ENCODE data around the gene RAP1GAP. TPM values are rescaled to one million over a fixed set of nuclear protein-coding genes. Genes with fewer than 3 reads are reported as not detected.

Gene RAP1GAP
- total and polyA plus RNA-seq, 5 donors from 2014 or later: 0.84 TPM; not detected in 4

DNA sequence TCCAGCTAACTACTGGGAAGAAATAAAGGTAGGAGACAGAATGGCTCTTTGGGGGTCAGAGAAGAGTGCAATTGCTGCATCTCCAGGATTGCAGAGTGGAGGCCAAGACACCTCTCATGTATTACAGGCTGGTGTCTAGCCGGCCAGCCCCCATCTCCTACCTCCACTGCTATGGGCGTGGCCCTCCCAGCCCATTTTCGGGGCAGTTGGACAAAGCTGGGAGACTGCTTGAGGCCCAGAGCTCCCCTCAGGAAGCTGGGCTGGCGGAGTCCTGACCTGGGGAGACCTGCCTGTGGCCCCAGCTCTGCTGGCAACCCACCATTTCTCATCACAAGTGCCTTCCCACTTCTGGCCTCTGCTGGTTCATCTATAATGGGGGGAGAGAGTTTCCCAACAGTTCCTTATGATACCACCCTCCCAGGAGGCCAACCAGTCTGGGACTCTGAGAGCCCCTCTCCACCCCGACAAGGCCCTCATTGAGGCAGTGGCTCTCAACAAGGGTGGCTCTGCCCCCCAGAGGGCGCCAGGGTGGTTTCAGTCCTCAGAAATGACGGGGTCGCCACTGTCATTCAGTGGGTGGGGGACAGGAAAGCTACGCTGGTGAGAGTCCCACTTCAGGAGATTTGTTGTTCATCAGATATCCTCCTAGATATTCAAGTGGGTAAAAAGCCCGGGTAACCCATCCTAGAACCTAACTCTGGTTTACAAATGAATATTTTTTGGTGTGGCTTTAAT, 11.5 kb downstream of the RAP1GAP start:
- H3K36me3 Mint-ChIP-seq: no peaks in the 10 kb centered on the region
- no peak for ATAC-seq (ENCODE audit: low read depth in 2 of 2)

GRCh38 chr1:21655748-21656147, 13.4 kb downstream of the RAP1GAP start:
- H3K4me3 ChIP-seq (ENCODE audit: low read depth, low read length): no peak overlapping the region
- peaks cover 21% of the 10 kb centered on the region for H3K4me1 ChIP-seq (ENCODE audit: control insufficient read depth, insufficient read depth, low read length, poor library complexity, severe bottlenecking)
- no peak overlapping the region for H3K27ac ChIP-seq (ENCODE audit: insufficient read depth, low read length, poor library complexity, severe bottlenecking)
- peaks cover 0 to 2% (median 0%) of the 10 kb centered on the region in 7 donors for H3K9me3 Mint-ChIP-seq
- H3K27me3 ChIP-seq (ENCODE audit: control insufficient read depth, insufficient read depth, low read length): peaks cover 3% of the 10 kb centered on the region
- no peak overlapping the region for H3K27ac Mint-ChIP-seq
- H3K27me3 Mint-ChIP-seq: peaks cover 21% of the 10 kb centered on the region
- no peaks in the 10 kb centered on the region for H3K36me3 Mint-ChIP-seq
- ATAC-seq (ENCODE audit: low read depth in 2 of 2): no peak
- no peaks in the 10 kb centered on the region for H3K9me3 ChIP-seq (ENCODE audit: control insufficient read depth in 2 of 2, low read length in 2 of 2)
- no peak overlapping the region for H3K4me3 Mint-ChIP-seq
- no peaks in the 10 kb centered on the region for H3K36me3 ChIP-seq (ENCODE audit: control insufficient read depth, insufficient read depth, low read length)
- peaks cover 5 to 22% (median 14%) of the 10 kb centered on the region in 4 donors for H3K4me1 Mint-ChIP-seq
- no peak for DNase-seq

More for the DNA sequence above, 11.5 kb downstream of the RAP1GAP start:
- Mint-ChIP-seq H3K27me3 (peaks cover 15% of the 10 kb centered on the region), H3K9me3 (peaks cover 0 to 2% (median 0%) of the 10 kb centered on the region in 7 donors), H3K27ac (peak overlapping the region in 1 of 3 donors; percentile 9), H3K4me3 (no peak overlapping the region), H3K4me1 (peaks cover 4 to 8% (median 5%) of the 10 kb centered on the region in 4 donors)
- Histone ChIP-seq H3K27ac (ENCODE audit: insufficient read depth, low read length, poor library complexity, severe bottlenecking) (no peak overlapping the region), H3K36me3 (ENCODE audit: control insufficient read depth, insufficient read depth, low read length) (no peaks in the 10 kb centered on the region), H3K4me3 (ENCODE audit: low read depth, low read length) (no peak overlapping the region), H3K27me3 (ENCODE audit: control insufficient read depth, insufficient read depth, low read length) (peaks cover 3% of the 10 kb centered on the region), H3K4me1 (ENCODE audit: control insufficient read depth, insufficient read depth, low read length, poor library complexity, severe bottlenecking) (peaks cover 11% of the 10 kb centered on the region), H3K9me3 (ENCODE audit: control insufficient read depth in 2 of 2, low read length in 2 of 2) (no peaks in the 10 kb centered on the region)
- no peak for DNase-seq

- ATAC-seq (ENCODE audit: low read depth in 2 of 2): no peak
- peaks cover 5 to 22% (median 14%) of the 10 kb centered on the region in 4 donors for H3K4me1 Mint-ChIP-seq
- Histone ChIP-seq H3K9me3 (ENCODE audit: control insufficient read depth in 2 of 2, low read length in 2 of 2) (no peaks in the 10 kb centered on the region), H3K4me1 (ENCODE audit: control insufficient read depth, insufficient read depth, low read length, poor library complexity, severe bottlenecking) (peaks cover 23% of the 10 kb centered on the region), H3K27me3 (ENCODE audit: control insufficient read depth, insufficient read depth, low read length) (peaks cover 3% of the 10 kb centered on the region), H3K36me3 (ENCODE audit: control insufficient read depth, insufficient read depth, low read length) (no peaks in the 10 kb centered on the region), H3K4me3 (ENCODE audit: low read depth, low read length) (no peak overlapping the region), H3K27ac (ENCODE audit: insufficient read depth, low read length, poor library complexity, severe bottlenecking) (no peak overlapping the region)
- H3K27ac Mint-ChIP-seq: no peak overlapping the region
- peaks cover 0 to 2% (median 0%) of the 10 kb centered on the region in 7 donors for H3K9me3 Mint-ChIP-seq
- no peaks in the 10 kb centered on the region for H3K36me3 Mint-ChIP-seq
- H3K4me3 Mint-ChIP-seq: no peak overlapping the region
- peaks cover 21% of the 10 kb centered on the region for H3K27me3 Mint-ChIP-seq
- no peak for DNase-seq
Measured at GRCh38 chr1:21655259-21655658, 13.9 kb downstream of the RAP1GAP start.

GRCh38 chr1:21654209-21654608, 14.9 kb downstream of the RAP1GAP start:
- H3K27me3 ChIP-seq (ENCODE audit: control insufficient read depth, insufficient read depth, low read length): no peaks in the 10 kb centered on the region
- no peaks in the 10 kb centered on the region for H3K9me3 ChIP-seq (ENCODE audit: control insufficient read depth in 2 of 2, low read length in 2 of 2)
- DNase-seq (no peak), ATAC-seq (ENCODE audit: low read depth in 2 of 2) (no peak)
- H3K4me3 ChIP-seq (ENCODE audit: low read depth, low read length): no peak overlapping the region
- Mint-ChIP-seq H3K27ac (no peak overlapping the region), H3K36me3 (no peaks in the 10 kb centered on the region), H3K27me3 (peaks cover 22% of the 10 kb centered on the region), H3K9me3 (peaks cover 0 to 2% (median 0%) of the 10 kb centered on the region in 7 donors), H3K4me1 (peaks cover 5 to 17% (median 11%) of the 10 kb centered on the region in 4 donors), H3K4me3 (peak overlapping the region in 2 of 4 donors; percentile 26 to 48)
- no peak overlapping the region for H3K27ac ChIP-seq (ENCODE audit: insufficient read depth, low read length, poor library complexity, severe bottlenecking)
- no peaks in the 10 kb centered on the region for H3K36me3 ChIP-seq (ENCODE audit: control insufficient read depth, insufficient read depth, low read length)
- H3K4me1 ChIP-seq (ENCODE audit: control insufficient read depth, insufficient read depth, low read length, poor library complexity, severe bottlenecking): peaks cover 16% of the 10 kb centered on the region

- Histone ChIP-seq H3K4me3 (ENCODE audit: low read depth, low read length) (no peak overlapping the region), H3K4me1 (ENCODE audit: control insufficient read depth, insufficient read depth, low read length, poor library complexity, severe bottlenecking) (peaks cover 16% of the 10 kb centered on the region), H3K36me3 (ENCODE audit: control insufficient read depth, insufficient read depth, low read length) (no peaks in the 10 kb centered on the region), H3K27ac (ENCODE audit: insufficient read depth, low read length, poor library complexity, severe bottlenecking) (no peak overlapping the region), H3K27me3 (ENCODE audit: control insufficient read depth, insufficient read depth, low read length) (no peaks in the 10 kb centered on the region), H3K9me3 (ENCODE audit: control insufficient read depth in 2 of 2, low read length in 2 of 2) (no peaks in the 10 kb centered on the region)
- no peak overlapping the region for H3K27ac Mint-ChIP-seq
- H3K4me3 Mint-ChIP-seq: peak overlapping the region in 1 of 4 donors; percentile 26
- ATAC-seq (ENCODE audit: low read depth in 2 of 2) (no peak), DNase-seq (no peak)
- no peaks in the 10 kb centered on the region for H3K36me3 Mint-ChIP-seq
- H3K27me3 Mint-ChIP-seq: peaks cover 26% of the 10 kb centered on the region
- peaks cover 0 to 2% (median 0%) of the 10 kb centered on the region in 7 donors for H3K9me3 Mint-ChIP-seq
- peaks cover 5 to 17% (median 11%) of the 10 kb centered on the region in 4 donors for H3K4me1 Mint-ChIP-seq
Measured at GRCh38 chr1:21653744-21654100, 15.4 kb downstream of the RAP1GAP start.

- no peaks in the 10 kb centered on the region for H3K27me3 ChIP-seq (ENCODE audit: control insufficient read depth, insufficient read depth, low read length)
- peaks cover 16% of the 10 kb centered on the region for H3K4me1 ChIP-seq (ENCODE audit: control insufficient read depth, insufficient read depth, low read length, poor library complexity, severe bottlenecking)
- H3K4me1 Mint-ChIP-seq: peaks cover 5 to 17% (median 11%) of the 10 kb centered on the region in 4 donors
- no peak overlapping the region for H3K27ac ChIP-seq (ENCODE audit: insufficient read depth, low read length, poor library complexity, severe bottlenecking)
- peak overlapping the region in 3 of 4 donors; percentile 72 to 88 (median 76) for H3K4me3 Mint-ChIP-seq
- no peaks in the 10 kb centered on the region for H3K36me3 ChIP-seq (ENCODE audit: control insufficient read depth, insufficient read depth, low read length)
- H3K27me3 Mint-ChIP-seq: peaks cover 26% of the 10 kb centered on the region
- H3K27ac Mint-ChIP-seq: no peak overlapping the region
- no peak overlapping the region for H3K4me3 ChIP-seq (ENCODE audit: low read depth, low read length)
- no peaks in the 10 kb centered on the region for H3K9me3 ChIP-seq (ENCODE audit: control insufficient read depth in 2 of 2, low read length in 2 of 2)
- no peak for DNase-seq
- H3K9me3 Mint-ChIP-seq: peaks cover 0 to 2% (median 0%) of the 10 kb centered on the region in 7 donors
- ATAC-seq (ENCODE audit: low read depth in 2 of 2): no peak
- H3K36me3 Mint-ChIP-seq: no peaks in the 10 kb centered on the region
Measured at GRCh38 chr1:21652937-21653743, 16.0 kb downstream of the RAP1GAP start.

GRCh38 chr1:21652101-21652936, 16.8 kb downstream of the RAP1GAP start:
- ATAC-seq (ENCODE audit: low read depth in 2 of 2) (no peak), DNase-seq (no peak)
- Mint-ChIP-seq H3K9me3 (peaks cover 0 to 2% (median 0%) of the 10 kb centered on the region in 7 donors), H3K27ac (peak overlapping the region in 1 of 3 donors; percentile 55), H3K4me3 (peak overlapping the region; percentile 72 to 89 (median 82)), H3K27me3 (peaks cover 26% of the 10 kb centered on the region), H3K36me3 (no peaks in the 10 kb centered on the region), H3K4me1 (peaks cover 5 to 17% (median 11%) of the 10 kb centered on the region in 4 donors)
- H3K9me3 ChIP-seq (ENCODE audit: control insufficient read depth in 2 of 2, low read length in 2 of 2): no peaks in the 10 kb centered on the region
- H3K27ac ChIP-seq (ENCODE audit: insufficient read depth, low read length, poor library complexity, severe bottlenecking): no peak overlapping the region
- H3K27me3 ChIP-seq (ENCODE audit: control insufficient read depth, insufficient read depth, low read length): no peaks in the 10 kb centered on the region
- H3K36me3 ChIP-seq (ENCODE audit: control insufficient read depth, insufficient read depth, low read length): no peaks in the 10 kb centered on the region
- H3K4me1 ChIP-seq (ENCODE audit: control insufficient read depth, insufficient read depth, low read length, poor library complexity, severe bottlenecking): peaks cover 16% of the 10 kb centered on the region
- no peak overlapping the region for H3K4me3 ChIP-seq (ENCODE audit: low read depth, low read length)
